Erythroblast (primary cell): ENCODE data around the gene SPATA6L.

Experiments used
- GATA1 ChIP-seq: IDR thresholded peaks from 2 replicates; pipeline ENCODE4 v1.6.1; 2011; ENCODE audit warnings: low read depth, mild to moderate bottlenecking, control low read depth, low read length, moderate library complexity
- POLR2A ChIP-seq: IDR thresholded peaks from 2 replicates; pipeline ENCODE4 v1.6.1; 2011; ENCODE audit warnings: mild to moderate bottlenecking, low read length

DNA sequence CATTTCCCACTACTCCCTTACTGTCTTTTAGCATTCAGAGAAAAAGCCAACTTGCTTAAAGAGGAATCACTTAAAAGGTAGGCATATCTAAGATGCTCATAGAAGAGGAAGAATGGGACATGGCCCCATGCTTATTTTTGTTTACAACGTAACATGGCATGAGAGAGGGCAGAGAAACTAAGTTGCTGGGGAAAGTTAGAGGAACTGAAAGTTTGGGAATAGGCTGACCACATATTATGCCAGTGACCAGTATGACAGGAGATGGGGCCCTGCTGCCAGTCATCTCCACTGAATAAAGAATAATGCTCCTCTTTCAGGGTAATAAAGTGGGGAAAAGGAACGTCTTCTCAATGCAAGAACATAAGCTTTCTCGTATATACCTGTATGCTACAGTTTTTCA, 2.3 kb downstream of the SPATA6L start:
- TF ChIP-seq POLR2A (no peak), GATA1 (no peak)
